GM12878 (cell line): ENCODE results near the gene SCLY. TPM values are rescaled to one million over a fixed set of nuclear protein-coding genes. Genes with fewer than 3 reads are reported as not detected.

ENCODE experiments used
- ATAC-seq: fragments of 200-7000 bp; cut with Tn5 transposase; 3 replicates; pipeline ENCODE4 v1.9.1; 2020; ENCODE audit warnings: mild to moderate bottlenecking, moderate library complexity
- BruUV-seq: library from RNA; stranded (reverse); fragments of 400-500 nt; replicated peaks from 2 replicates; lab custom pipeline; 2021; lab: Mats Ljungman, UMichigan
- CTCF ChIA-PET: fragments of 300-600 bp; sonication (Branson Sonifier 250); formaldehyde crosslinking; extraction: SDS; loops from one replicate; lab custom pipeline; 2021; ENCODE audit warnings: inconsistent platforms; lab: Yijun Ruan, JAX
- POLR2A ChIA-PET: fragments of 350-600 bp; formaldehyde crosslinking; extraction: SDS; loops from one replicate; lab custom pipeline; 2021; ENCODE audit warnings: inconsistent platforms; lab: Charles Lee
- RAD21 ChIA-PET: fragments of 300-600 bp; sonication (Branson Sonifier 250); formaldehyde crosslinking; loops from one replicate; lab custom pipeline; 2023; ENCODE audit warnings: antibody characterized with exemption; ENCODE audit not compliant: unreplicated experiment; lab: Charles Lee
- SMC1A ChIA-PET: fragments of 300-600 bp; sonication (Branson Sonifier 250); formaldehyde crosslinking; loops from one replicate; lab custom pipeline; 2023; ENCODE audit not compliant: unreplicated experiment, uncharacterized antibody; lab: Charles Lee
- DNase-seq: peaks from one replicate; pipeline ENCODE4 v3.0.0-alpha.2; 2011; ENCODE audit warnings: low read depth, low spot score
- FAIRE-seq: peaks from 3 replicates; lab custom pipeline; 2011; peaks lifted over from hg19 to GRCh38; lab: Jason Lieb, UNC
- H2AFZ ChIP-seq: 2 replicates; pipeline ENCODE4 v1.6.0; 2011; ENCODE audit warnings: low read depth, low read length, control low read depth; ENCODE audit not compliant: control insufficient read depth
- H3K27ac ChIP-seq: 2 replicates; pipeline ENCODE4 v1.5.1; 2011; ENCODE audit warnings: control low read depth; ENCODE audit not compliant: control insufficient read depth, insufficient read depth
- H3K27me3 ChIP-seq, 2 experiments: replicated peaks in 1 of 2; 2 replicates each; pipeline versions ENCODE4 v1.6.0 to v1.6.1; 2011; ENCODE audit warnings: low read length in 1 of 2; ENCODE audit not compliant: control insufficient read depth in 2 of 2, insufficient read depth in 2 of 2
- H3K36me3 ChIP-seq, 2 experiments: 2 replicates each; pipeline ENCODE4 v1.5.1; 2011; ENCODE audit warnings: low read length in 1 of 2; ENCODE audit not compliant: control insufficient read depth in 2 of 2, insufficient read depth in 2 of 2
- H3K4me1 ChIP-seq: 2 replicates; pipeline ENCODE4 v1.6.1; 2011; ENCODE audit warnings: mild to moderate bottlenecking, low read length, moderate library complexity, mixed read lengths; ENCODE audit not compliant: control insufficient read depth, insufficient read depth
- H3K4me2 ChIP-seq: 2 replicates; pipeline ENCODE4 v1.6.0; 2011; ENCODE audit warnings: control low read depth; ENCODE audit not compliant: control insufficient read depth, insufficient read depth
- H3K4me3 ChIP-seq: fragments of 200-600 bp; sonication (generic); 2 replicates; pipeline ENCODE4 v1.5.1; 2016
- H3K79me2 ChIP-seq: 2 replicates; pipeline ENCODE4 v1.6.0; 2011; ENCODE audit warnings: low read length; ENCODE audit not compliant: control insufficient read depth, insufficient read depth
- H3K9ac ChIP-seq: 2 replicates; pipeline ENCODE4 v1.8.0; 2011; ENCODE audit warnings: low read length, control low read depth, mixed read lengths; ENCODE audit not compliant: control insufficient read depth, insufficient read depth
- H3K9me3 ChIP-seq: replicated peaks from 3 replicates; pipeline ENCODE4 v1.5.1; 2011; ENCODE audit warnings: mild to moderate bottlenecking, low read length; ENCODE audit not compliant: control insufficient read depth, insufficient read depth
- H4K20me1 ChIP-seq: 2 replicates; pipeline ENCODE4 v1.6.0; 2011; ENCODE audit not compliant: control insufficient read depth, insufficient read depth
- CBX5 ChIP-seq: sonication (generic); IDR thresholded peaks from 2 replicates; pipeline ENCODE4 v1.6.1; 2016; ENCODE audit warnings: low read depth, moderate library complexity, mild to moderate bottlenecking, inconsistent platforms
- PAX5 ChIP-seq: IDR thresholded peaks from 2 replicates; pipeline ENCODE4 v1.6.1; 2011; ENCODE audit warnings: low read depth, low read length, borderline replicate concordance
- RFX5 ChIP-seq: IDR thresholded peaks from 2 replicates; pipeline ENCODE4 v1.6.1; 2011; ENCODE audit warnings: low read depth, low read length, improper control_type of control experiment
- ZNF274 ChIP-seq: IDR thresholded peaks from one replicate; pipeline ENCODE4 v1.8.0; 2011; ENCODE audit not compliant: insufficient read length, insufficient read depth
- ZSCAN29 ChIP-seq: fragments of 450-650 bp; IDR thresholded peaks from 2 replicates; pipeline ENCODE4 v1.6.1; 2017; ENCODE audit warnings: mild to moderate bottlenecking, moderate library complexity
- WGBS: methylation state at CpG from one replicate; pipeline ENCODE4 v1.1.6; 2016; ENCODE audit warnings: low lambda C conversion rate; ENCODE audit not compliant: insufficient replicate concordance, insufficient coverage; ENCODE audit errors: missing lambda C conversion rate; 5-methylcytosine and 5-hydroxymethylcytosine counted together
- in situ Hi-C: fragments of 300-500 bp; cut with MboI; formaldehyde crosslinking; loops from 9 replicates; pipeline ENCODE4 v1.14.3; 2018; ENCODE audit warnings: mixed read lengths
- intact Hi-C: fragments of 100-400 bp; cut with micrococcal nuclease; formaldehyde crosslinking; loops from one replicate; pipeline ENCODE4 v1.14.2; 2022; ENCODE audit not compliant: unreplicated experiment
- polyA plus RNA-seq, 11 experiments: library from polyadenylated mRNA; depleted of rRNA in 4 of 11; unstranded in 6 of 11; stranded (reverse) in 5 of 11; fragments of >200 nt; fragmentation: Nextera tagmentation in 4 of 11; fragmentation: Illumina TruSeq in 1 of 11; extraction: Ambion mirVana in 4 of 11; extraction: Trizol in 1 of 11; gene quantifications; 1 replicate in 1 of 11; 2 replicates in 10 of 11; pipeline versions ENCODE4 v1.2.1 to v1.2.3, GENCODE V29; 2011 to 2016; ENCODE audit warnings: inconsistent platforms in 2 of 11, missing spikeins in 2 of 11, low read depth in 1 of 11
- total RNA-seq, 4 experiments: library from RNA; depleted of rRNA in 3 of 4; stranded (reverse); fragments of >200 nt in 3 of 4; fragmentation: Illumina TruSeq in 1 of 4; extraction: Trizol in 1 of 4; gene quantifications; 2 replicates each; pipeline versions ENCODE4 v1.2.1 to v1.2.3, GENCODE V29; 2013 to 2021

SCLY gene
- total and polyA plus RNA-seq, 10 of the 15 experiments (the other 5 are each of a cell fraction or from before 2014, with no cell fraction given): 3.3 to 49.1 (median 32.3) TPM

GRCh38 chr2:238097201-238097987 is 36.6 kb downstream of the SCLY start:
- Histone ChIP-seq H3K4me3 (no peak overlapping the region), H3K4me2 (no peak overlapping the region), H3K27me3 (no peaks in the 10 kb centered on the region), H3K9ac (no peak overlapping the region), H3K9me3 (no peaks in the 10 kb centered on the region), H3K27ac (no peak overlapping the region), H2AFZ (no peak overlapping the region), H4K20me1 (no peaks in the 10 kb centered on the region), H3K36me3 (peaks cover 0 to 2% of the 10 kb centered on the region in 2 experiments; a peak in 2 of 4 replicates), H3K79me2 (no peaks in the 10 kb centered on the region), H3K4me1 (peaks cover 11% of the 10 kb centered on the region)
- no TSS peak for BruUV-seq
- in situ Hi-C loops (no loop called here), intact Hi-C loops (no loop called here)
- ATAC-seq (no peak), FAIRE-seq (no peak), DNase-seq (no peak)
- RAD21 ChIA-PET: interaction anchor here (1.0 to 3.5 kb wide), 4 partner anchors 10 to 129 kb away, joined by 3 to 9 read pairs (median 8); partner anchors contain the start of gene SCLY
- no peak for TF ChIP-seq CBX5
- TF ChIP-seq PAX5: no peak
- no peak for TF ChIP-seq RFX5
- no peak for TF ChIP-seq ZNF274
- no peak for TF ChIP-seq ZSCAN29
- CTCF ChIA-PET: interaction anchor here (1.6 kb wide), 1 partner anchor 239 kb away, joined by 4 read pairs; no protein-coding TSS in a partner anchor
- POLR2A ChIA-PET: no interaction called here
- SMC1A ChIA-PET: no interaction called here
- WGBS: 86% methylated on average over 19 of the region's 19 CpGs
